Stimulated activated CD8-positive, alpha-beta memory T cell treated with anti-CD3 and anti-CD28 coated beads, Interleukin-15, amount 100 ng/mL, for 24 hours (primary cell): Measurements from ENCODE around the gene FSD1L.
A peak's percentile ranks its signal among the peaks of the same experiment; 100 is the strongest.
"Not testable (repeated sequence)": the region's sequence is repeated elsewhere in the genome, so short reads cannot be mapped to it uniquely, and the experiment has no call there.

Experiments
- DNase-seq: peaks from one replicate; pipeline ENCODE4 v3.0.0-alpha.2; 2020; ENCODE audit warnings: low read depth

Gene FSD1L

DNA sequence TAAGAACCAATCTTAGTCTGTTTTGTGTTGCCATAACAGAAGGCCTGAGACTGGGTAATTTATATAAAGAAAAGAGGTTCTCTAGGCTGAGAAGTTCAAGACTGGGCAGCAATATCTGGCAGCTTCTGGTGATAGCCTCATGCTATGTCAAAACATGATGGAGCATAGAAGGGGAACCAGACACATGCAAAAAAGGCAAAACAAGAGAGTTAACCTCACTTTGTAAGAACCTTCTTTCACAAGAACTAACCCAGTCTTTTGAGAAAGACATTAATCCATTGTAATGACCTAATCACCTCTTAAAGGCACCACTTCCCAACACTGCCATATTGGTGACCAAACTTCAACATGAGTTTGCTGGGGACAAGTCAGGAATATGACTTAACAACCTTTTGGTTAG lies 37.3 kb downstream of the FSD1L start:
- DNase-seq, result no peak

DNA sequence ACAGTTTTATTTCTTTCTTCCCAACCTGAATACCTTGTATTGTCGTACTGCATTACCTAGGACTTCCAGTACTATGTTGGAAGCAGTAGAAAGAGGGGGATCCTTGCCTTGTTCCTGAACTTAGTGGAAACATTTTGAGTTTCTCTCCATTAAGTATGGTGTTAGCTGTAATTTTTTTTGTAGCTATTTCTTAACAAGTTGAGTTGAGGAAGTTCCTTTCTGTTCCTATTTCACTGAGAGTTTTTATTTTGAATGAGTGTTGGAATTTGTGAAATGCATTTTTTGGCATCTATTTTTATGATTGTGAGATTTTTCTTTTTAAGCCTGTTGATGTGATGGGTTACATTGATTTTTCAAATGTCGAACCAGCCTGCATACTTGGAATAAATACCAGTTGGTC lies 49.0 kb downstream of the FSD1L start:
- DNase-seq, result no peak

DNA sequence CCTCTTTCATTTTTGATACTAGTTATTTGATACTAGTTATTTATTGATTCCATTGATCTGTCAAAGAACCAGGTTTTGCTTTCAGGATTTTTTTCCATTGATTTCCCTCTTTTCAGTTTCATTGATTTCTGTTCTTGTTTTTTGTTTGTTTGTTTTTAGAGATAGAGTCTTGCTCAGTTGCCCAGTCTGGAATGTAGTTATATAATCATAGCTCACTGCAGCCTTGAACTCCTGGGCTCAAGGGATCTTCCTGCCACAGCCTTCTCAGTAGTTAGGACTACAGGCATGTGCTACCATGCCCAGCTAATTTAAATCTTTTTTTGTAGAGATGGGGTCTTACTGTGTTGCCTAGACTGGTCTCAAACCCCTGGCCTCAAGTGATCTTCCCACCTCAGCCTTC lies 49.9 kb downstream of the FSD1L start:
- no peak for DNase-seq

GRCh38 chr9:105500108-105500766 lies 52.4 kb downstream of the FSD1L start:
- no peak for DNase-seq

GRCh38 chr9:105501414-105501813 lies 53.6 kb downstream of the FSD1L start:
- DNase-seq, result no peak

DNA sequence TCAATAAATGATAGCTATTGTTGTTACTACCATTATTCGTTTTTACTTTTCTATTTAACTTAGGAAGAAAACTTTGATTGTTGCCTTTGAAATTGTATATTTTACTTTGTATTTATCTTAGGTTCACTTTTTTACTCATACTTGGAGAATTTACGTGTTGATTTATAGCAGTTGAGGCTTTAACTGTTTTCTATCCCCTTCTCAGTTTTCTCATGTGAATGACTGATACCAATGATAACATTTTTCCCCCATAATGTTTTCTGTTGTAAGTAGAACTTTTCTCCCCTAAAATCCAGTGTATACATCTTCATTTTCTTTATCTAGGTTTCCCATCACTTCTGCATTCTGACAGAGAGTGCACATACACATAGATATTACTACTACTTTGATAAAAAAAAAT lies 54.4 kb downstream of the FSD1L start:
- DNase-seq, result no peak

DNA sequence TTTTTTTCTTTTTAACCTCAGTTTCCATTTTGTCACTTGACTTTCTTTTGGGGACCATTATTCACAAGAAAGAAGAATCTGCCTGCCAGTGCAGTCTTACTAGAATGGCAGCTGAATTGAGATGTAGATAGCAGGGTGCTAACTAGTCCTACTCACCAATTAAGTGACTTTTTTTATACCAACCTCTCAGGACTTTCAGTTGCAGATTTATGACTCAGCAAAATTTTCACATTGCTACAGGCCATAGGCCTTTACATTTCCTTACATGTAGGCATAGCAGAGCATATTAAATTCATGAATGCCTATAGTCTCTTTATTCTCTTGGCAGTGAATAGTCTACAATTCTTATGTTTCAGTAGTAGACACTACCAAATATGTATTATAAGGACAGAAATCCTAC lies 56.0 kb downstream of the FSD1L start:
- no peak for DNase-seq

DNA sequence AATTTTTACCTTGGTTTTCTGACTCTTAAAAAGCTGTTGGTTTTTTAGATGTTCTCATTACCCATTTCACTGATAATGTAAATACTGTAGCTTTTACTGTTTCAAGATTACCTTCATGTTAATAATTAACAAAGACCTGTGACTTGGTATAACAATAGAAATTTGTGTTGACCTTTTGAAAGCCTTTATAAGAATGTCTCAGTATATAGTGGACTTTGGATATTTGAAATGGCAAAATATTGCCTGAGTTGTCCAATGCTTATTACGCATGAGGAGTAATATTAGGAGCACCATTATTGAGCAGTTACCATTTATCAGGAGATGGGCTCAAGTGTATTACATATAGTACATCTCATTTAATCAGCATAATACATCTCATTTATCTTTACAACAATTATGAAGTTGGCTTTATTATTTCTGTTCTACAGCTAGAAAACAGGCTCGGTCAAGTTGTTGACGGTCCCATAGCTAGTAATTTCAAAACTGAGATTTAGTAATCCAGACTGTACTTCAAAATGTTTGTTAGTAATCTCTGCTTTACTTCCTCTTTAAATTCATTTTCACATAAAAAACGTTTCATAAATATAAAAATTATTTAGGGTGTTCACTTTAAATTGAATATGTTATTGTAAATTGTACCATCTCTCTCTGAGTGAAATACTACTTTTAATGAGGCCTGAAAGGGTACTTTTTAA lies 59.4 kb downstream of the FSD1L start:
- no peak for DNase-seq

- no peak for DNase-seq
These were observed 60.7 kb downstream of the FSD1L start for GRCh38 chr9:105508530-105508929.

- DNase-seq, result no peak
These were observed 62.2 kb downstream of the FSD1L start for GRCh38 chr9:105510024-105510423.

GRCh38 chr9:105511446-105511845 lies 63.6 kb downstream of the FSD1L start:
- DNase-seq, result no peak

DNA sequence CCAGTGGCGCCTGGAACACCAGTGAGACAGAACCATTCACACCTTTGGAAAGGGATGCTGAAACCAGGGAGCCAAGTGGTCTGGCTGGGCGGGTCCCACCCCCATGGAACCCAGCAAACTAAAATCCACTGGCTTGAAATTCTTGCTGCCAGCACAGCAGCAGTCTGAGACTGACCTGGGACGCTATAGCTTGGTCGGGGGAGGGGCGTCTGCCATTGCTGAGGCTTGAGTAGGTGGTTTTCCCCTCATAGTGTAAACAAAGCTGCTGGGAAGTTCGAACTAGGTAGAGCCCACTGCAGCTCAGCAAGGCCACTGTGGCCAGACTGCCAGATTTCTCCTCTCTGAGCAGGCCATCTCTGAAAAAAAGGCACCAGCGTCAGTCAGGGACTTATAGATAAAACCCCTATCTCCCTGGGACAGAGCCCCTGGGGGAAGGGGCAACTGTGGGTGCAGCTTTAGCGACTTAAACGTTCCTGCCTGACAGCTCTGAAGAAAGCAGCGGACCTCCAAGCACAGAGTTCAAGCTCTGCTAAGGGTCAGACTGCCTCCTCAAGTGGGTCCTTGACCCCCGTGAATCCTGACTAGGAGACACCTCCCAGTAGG lies 68.1 kb downstream of the FSD1L start:
- DNase-seq, result no peak

DNA sequence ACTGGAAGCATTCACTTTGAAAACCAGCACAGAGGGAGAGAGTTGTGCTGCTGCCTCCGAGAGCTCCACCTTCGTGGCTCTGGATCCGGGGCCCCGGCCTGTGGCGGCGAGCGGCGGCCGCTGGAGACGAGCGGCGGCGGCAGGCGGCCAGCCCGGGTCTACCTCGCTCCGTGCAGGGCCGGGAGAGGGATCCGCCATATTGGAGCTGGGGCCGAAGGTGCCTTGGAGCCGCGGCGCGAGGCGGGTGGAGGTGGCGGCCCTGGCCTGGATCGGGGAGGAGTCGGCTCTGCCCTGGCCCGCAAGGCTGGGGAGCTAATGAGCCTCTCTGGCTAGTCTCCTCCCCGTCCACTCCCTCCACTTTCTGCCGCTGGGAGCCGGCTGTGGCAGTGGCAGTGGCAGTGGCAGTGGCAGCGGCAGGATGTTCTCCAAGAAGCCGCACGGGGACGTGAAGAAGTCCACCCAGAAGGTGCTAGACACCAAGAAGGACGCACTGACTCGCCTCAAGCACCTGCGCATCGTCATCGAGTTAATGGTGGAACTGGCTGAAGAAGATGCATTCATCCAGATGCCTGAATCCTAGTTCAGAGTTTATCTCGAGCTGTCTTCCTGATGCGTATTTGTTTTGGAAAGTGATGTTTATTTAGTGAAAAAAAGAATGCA lies 72.0 kb downstream of the FSD1L start:
- not testable (repeated sequence) for DNase-seq

GRCh38 chr9:105520992-105521391 lies 73.2 kb downstream of the FSD1L start:
- DNase-seq, result not testable (repeated sequence)

DNA sequence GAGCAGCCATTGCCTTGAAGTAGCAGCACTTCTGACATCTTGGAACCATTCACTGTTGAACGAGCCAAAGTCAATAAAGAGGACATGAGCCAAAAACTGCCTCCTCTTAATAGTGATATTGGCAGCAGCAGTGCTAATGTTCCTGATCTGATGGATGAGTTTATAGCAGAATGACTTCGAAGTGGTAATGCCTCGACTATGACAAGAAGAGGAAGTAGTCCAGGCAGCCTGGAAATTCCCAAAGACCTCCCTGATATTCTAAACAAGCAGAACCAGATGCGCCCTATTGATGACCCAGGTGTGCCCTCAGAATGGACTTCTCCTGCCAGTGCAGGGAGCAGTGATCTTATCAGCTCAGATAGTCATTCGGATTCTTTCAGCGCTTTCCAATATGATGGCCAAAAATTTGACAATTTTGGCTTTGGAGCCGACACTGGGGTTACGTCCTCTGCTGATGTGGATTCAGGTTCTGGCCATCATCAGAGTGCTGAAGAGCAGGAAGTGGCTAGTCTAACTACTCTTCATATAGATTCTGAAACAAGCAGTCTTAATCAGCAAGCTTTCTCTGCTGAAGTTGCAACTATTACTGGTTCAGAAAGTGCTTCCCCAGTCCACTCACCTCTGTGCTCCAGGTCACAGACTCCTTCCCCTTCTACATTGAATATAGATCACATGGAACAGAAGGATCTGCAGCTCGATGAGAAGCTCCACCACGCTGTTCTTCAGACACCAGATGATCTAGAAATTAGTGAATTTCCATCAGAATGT lies 75.0 kb downstream of the FSD1L start:
- DNase-seq, result not testable (repeated sequence)

- DNase-seq, result no peak
These were observed 83.7 kb downstream of the FSD1L start for GRCh38 chr9:105531530-105531929.

- no peak for DNase-seq
These were observed 88.3 kb downstream of the FSD1L start for GRCh38 chr9:105535920-105536668.

DNA sequence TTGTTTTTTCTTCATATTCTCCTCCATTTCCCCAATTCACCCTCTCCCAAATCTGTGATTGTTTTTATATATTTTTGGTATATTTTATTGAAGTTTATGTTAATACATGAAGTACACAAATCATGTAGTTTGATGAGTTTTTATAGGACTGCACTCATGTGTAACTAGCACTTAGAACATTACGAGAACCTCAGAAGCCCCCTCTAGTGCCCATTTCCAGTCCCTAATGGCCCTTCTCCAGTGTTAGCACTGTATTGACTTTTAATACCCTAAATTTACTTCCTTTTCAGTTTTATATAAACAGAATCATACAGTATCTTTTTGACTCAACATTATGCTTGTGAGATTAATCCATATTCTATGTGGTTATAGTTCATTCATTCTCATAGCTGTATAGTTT lies 91.6 kb downstream of the FSD1L start:
- no peak for DNase-seq

- DNase-seq, result no peak
These were observed 94.0 kb downstream of the FSD1L start for GRCh38 chr9:105541838-105542237.

DNA sequence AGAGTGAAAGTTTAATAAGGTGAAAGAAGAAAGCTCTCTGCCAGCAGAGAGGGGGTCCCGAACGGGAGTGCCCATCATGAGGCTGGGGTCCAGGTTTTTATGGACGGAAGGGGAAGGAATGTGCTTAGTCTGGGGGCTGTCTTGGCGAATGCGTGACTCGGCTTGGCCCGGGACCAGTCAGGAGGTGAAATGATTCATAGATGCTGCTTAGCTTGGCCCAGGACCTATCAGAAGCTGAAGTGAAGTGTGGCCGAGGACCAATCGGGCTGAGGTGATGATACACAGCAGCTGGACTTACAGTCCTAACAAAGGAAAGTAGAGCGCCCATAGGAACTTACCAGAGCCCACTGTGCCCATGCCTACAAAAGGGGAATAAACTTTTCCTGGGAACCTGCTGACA lies 106.2 kb downstream of the FSD1L start:
- no peak for DNase-seq

DNA sequence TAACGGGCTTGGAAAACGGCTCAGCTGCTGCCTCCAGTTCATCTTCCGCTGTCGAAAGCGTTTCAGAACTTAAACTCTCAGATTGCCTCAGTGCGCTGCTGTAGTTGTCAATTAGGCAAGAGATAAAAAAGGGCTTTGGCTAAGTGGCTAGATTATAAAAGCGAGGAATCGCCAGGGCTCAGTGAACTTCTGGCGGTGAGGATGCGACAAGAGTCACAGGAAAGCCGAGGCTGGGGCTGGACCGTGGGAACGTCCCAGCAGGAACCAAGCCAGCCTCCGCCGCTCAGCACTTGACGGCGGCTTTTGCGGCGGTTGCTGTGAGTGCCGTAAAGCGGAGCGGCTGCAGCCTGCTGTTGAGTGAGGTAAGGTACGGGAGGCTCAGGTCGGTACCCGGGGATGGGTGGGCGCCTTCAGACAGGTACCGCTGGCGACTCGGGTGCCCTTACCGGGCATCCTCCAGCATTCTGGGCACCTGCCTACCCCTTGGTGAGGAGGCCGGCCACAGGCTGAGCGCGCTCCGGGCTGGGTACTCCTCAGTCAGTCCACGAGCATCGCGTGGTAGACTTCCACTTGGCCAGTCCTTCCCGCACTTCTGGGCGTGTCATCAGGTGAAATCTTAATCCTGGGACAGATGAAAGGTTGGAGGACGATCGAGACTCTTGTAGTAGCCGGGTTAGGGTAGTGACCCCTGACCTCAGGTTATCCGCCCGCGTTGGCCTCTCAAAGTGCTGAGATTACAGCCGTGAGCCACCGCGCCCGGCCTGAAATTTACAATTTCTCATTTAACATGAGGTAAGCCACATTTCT lies 110.2 kb downstream of the FSD1L start, which contains the start of gene FKTN:
Gene FKTN, plus strand, starts transcription at position 328 of the 807 bp plus-strand sequence. CDS start 16,902 bp downstream, outside the sequence.
- peak; percentile 48 for DNase-seq
